Uterus (tissue), 2 donors: ENCODE measurements around the gene IFT43.
A peak's percentile ranks its signal among the peaks of the same experiment; 100 is the strongest.

Source experiments
- POLR2A ChIP-seq, 2 donors: fragments of 450-650 bp; IDR thresholded peaks; one replicate each; pipeline ENCODE4 v1.6.1; 2016; ENCODE audit warnings: antibody characterized with exemption in 2 of 2, mild to moderate bottlenecking in 1 of 2, moderate library complexity in 1 of 2
- TF ChIP-seq, protein P1 (sequence below), 4 experiments: fragments of 200-600 bp in 2 of 4; fragments of 450-650 bp in 2 of 4; sonication (generic) in 2 of 4; IDR thresholded peaks; one replicate each; pipeline ENCODE4 v1.5.1; 2016 to 2019; ENCODE audit warnings: antibody characterized with exemption in 4 of 4, mild to moderate bottlenecking in 2 of 4, moderate library complexity in 1 of 4

DNA sequence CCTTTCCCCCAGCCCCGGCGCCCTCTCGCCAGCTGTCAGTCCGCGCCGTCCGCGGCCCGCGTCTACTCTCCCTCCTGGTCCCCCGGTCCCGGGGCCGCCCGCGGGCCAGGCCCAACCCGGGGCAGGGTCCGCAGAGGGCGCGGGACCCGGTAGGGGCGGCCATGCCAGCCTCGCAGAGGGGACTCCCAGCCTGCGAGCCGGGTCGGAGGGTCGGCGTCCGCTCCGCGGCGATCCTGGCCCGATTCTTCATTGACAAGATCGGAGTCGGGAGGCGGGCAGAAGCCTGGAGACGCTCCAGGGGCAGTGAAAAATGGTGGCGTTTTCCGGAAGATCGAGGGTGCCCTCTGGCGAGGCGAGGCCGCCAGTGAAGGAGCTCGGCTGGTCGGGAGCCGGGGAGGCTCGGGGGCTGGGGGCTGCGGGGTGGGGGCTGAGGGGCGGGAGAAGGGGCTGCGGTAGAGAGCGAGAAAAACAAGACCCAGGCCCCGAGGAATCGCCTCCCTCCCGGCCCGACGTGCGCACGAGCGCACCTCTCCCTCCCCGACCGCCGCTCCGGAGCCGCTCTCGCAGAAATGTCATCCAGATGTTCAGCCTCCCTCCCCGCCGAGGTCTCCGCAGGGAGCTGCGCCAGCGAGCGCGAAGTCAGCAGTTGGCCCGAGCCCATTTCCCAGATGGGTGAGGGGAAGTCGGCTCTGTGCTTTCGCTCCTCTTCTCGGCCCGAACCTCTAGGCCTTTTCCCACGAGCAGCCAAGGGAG lies 3.1 kb upstream of the IFT43 start:
- TF ChIP-seq, protein P1, sequence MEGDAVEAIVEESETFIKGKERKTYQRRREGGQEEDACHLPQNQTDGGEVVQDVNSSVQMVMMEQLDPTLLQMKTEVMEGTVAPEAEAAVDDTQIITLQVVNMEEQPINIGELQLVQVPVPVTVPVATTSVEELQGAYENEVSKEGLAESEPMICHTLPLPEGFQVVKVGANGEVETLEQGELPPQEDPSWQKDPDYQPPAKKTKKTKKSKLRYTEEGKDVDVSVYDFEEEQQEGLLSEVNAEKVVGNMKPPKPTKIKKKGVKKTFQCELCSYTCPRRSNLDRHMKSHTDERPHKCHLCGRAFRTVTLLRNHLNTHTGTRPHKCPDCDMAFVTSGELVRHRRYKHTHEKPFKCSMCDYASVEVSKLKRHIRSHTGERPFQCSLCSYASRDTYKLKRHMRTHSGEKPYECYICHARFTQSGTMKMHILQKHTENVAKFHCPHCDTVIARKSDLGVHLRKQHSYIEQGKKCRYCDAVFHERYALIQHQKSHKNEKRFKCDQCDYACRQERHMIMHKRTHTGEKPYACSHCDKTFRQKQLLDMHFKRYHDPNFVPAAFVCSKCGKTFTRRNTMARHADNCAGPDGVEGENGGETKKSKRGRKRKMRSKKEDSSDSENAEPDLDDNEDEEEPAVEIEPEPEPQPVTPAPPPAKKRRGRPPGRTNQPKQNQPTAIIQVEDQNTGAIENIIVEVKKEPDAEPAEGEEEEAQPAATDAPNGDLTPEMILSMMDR (IDR thresholded peaks at IDR 0.05): peak; percentile 57 to 77 (median 70)
- no peak for TF ChIP-seq POLR2A (IDR thresholded peaks at IDR 0.05)
